COLO668 (cell line): ENCODE measurements around the gene ACVR2B.
A peak's percentile ranks its signal among the peaks of the same experiment; 100 is the strongest.

ENCODE experiments used
- DNase-seq: peaks from one replicate; lab custom pipeline; 2025; ENCODE audit not compliant: unreplicated experiment; lab: John Stamatoyannopoulos, UW

The ACVR2B gene

GRCh38 chr3:38457111-38458003, 3.7 kb downstream of the ACVR2B start:
- DNase-seq, result no peak

GRCh38 chr3:38458796-38459498, 5.3 kb downstream of the ACVR2B start:
- no peak for DNase-seq

- no peak for DNase-seq
These were observed 5.9 kb downstream of the ACVR2B start for GRCh38 chr3:38459499-38460048.

GRCh38 chr3:38460377-38461270, 6.9 kb downstream of the ACVR2B start:
- DNase-seq, result no peak

GRCh38 chr3:38465588-38466154, 12.0 kb downstream of the ACVR2B start:
- no peak for DNase-seq

- DNase-seq, result no peak
These were observed 15.1 kb downstream of the ACVR2B start for GRCh38 chr3:38468765-38469164.

- DNase-seq, result no peak
These were observed 16.2 kb downstream of the ACVR2B start for GRCh38 chr3:38469852-38470251.

- no peak for DNase-seq
These were observed 17.7 kb downstream of the ACVR2B start for GRCh38 chr3:38471260-38471857.

GRCh38 chr3:38472342-38472741, 18.7 kb downstream of the ACVR2B start:
- DNase-seq, result no peak

GRCh38 chr3:38473229-38473628, 19.5 kb downstream of the ACVR2B start:
- DNase-seq, result peak; percentile 19

- DNase-seq, result no peak
These were observed 21.4 kb downstream of the ACVR2B start for GRCh38 chr3:38474928-38475605.

- DNase-seq, result no peak
These were observed 22.0 kb downstream of the ACVR2B start for GRCh38 chr3:38475716-38476115.

- no peak for DNase-seq
These were observed 22.6 kb downstream of the ACVR2B start for GRCh38 chr3:38476157-38476756.

- DNase-seq, result no peak
These were observed 23.5 kb downstream of the ACVR2B start for GRCh38 chr3:38477057-38477820.

- DNase-seq, result no peak
These were observed 24.3 kb downstream of the ACVR2B start for GRCh38 chr3:38477839-38478450.

GRCh38 chr3:38478901-38479300, 25.2 kb downstream of the ACVR2B start:
- no peak for DNase-seq

GRCh38 chr3:38479431-38480092, 25.9 kb downstream of the ACVR2B start:
- DNase-seq, result peak; percentile 31

GRCh38 chr3:38480093-38480445, 26.4 kb downstream of the ACVR2B start:
- DNase-seq, result no peak
